ENCODE measurements around the gene FOXK1. TPM values are rescaled to one million over a fixed set of nuclear protein-coding genes. Genes with fewer than 3 reads are reported as not detected.

The FOXK1 gene
- total and polyA plus RNA-seq, 2 experiments from 2014 or later = 2.3 to 12.7 TPM

GRCh38 chr7:4650433-4651047 is 31.6 kb upstream of the FOXK1 start:
- no peak overlapping the region for H3K4me2 ChIP-seq
- peaks cover 67% of the 10 kb centered on the region for H3K9me3 Mint-ChIP-seq
- H3F3A ChIP-seq (replicated peaks; ENCODE audit: low read depth) = 0 out of 2 replicates have a peak, but pooled peaks cover 2% of the 10 kb centered on the region
- H2AFZ ChIP-seq = peak overlapping the region; percentile 96
- H3K4me1 Mint-ChIP-seq = peaks cover 3% of the 10 kb centered on the region; the same call in 2 of the 3 replicates
- H4K20me1 ChIP-seq (replicated peaks; ENCODE audit: insufficient read depth) = no peaks in the 10 kb centered on the region
- peaks cover 4% of the 10 kb centered on the region; the same call in 1 of the 3 replicates for H3K36me3 Mint-ChIP-seq (ENCODE audit: low read depth)
- H3K27me3 Mint-ChIP-seq (ENCODE audit: insufficient read depth, low read depth, poor library complexity) = peaks cover 16% of the 10 kb centered on the region
- no peak overlapping the region for H3K4me3 Mint-ChIP-seq
- no peak overlapping the region for H3K27ac ChIP-seq (ENCODE audit: low read depth)
- H3K9me2 ChIP-seq (ENCODE audit: insufficient read depth) = no peaks in the 10 kb centered on the region
- no peaks in the 10 kb centered on the region for H3K27me3 ChIP-seq (ENCODE audit: insufficient read depth)
- ATAC-seq (peak; percentile 97), DNase-seq (ENCODE audit: low spot score) (peak; percentile 72)
- no peaks in the 10 kb centered on the region for H3K36me3 ChIP-seq (ENCODE audit: insufficient read depth)
- no peak for TF ChIP-seq ZNF114 (CRISPR knock-in tag; IDR thresholded peaks at IDR 0.05)
- no peak for TF ChIP-seq EZH2phosphoT487 (IDR thresholded peaks at IDR 0.05; ENCODE audit: unreplicated experiment)
- no peak for TF ChIP-seq STAT1 (IDR thresholded peaks at IDR 0.05; ENCODE audit: unreplicated experiment)
- no peaks in the 10 kb centered on the region for H3K79me2 ChIP-seq (replicated peaks; ENCODE audit: insufficient read depth)
- H3K27ac Mint-ChIP-seq = no peak overlapping the region
- no peak overlapping the region for H3K4me3 ChIP-seq
- no peaks in the 10 kb centered on the region for H3K4me1 ChIP-seq (ENCODE audit: insufficient read depth)

GRCh38 chr7:4653771-4654170 is 28.3 kb upstream of the FOXK1 start:
- no peaks in the 10 kb centered on the region for H3K27me3 ChIP-seq (ENCODE audit: insufficient read depth)
- H3K27ac Mint-ChIP-seq = no peak overlapping the region
- DNase-seq (ENCODE audit: low spot score) = no peak
- no peak overlapping the region for H3K4me3 Mint-ChIP-seq
- peaks cover 16% of the 10 kb centered on the region for H3K27me3 Mint-ChIP-seq (ENCODE audit: insufficient read depth, low read depth, poor library complexity)
- H3K4me1 Mint-ChIP-seq = peaks cover 3% of the 10 kb centered on the region; the same call in 2 of the 3 replicates
- H2AFZ ChIP-seq = no peak overlapping the region
- no peak overlapping the region for H3K4me2 ChIP-seq
- ATAC-seq = no peak
- no peaks in the 10 kb centered on the region for H3K79me2 ChIP-seq (replicated peaks; ENCODE audit: insufficient read depth)
- H3K27ac ChIP-seq (ENCODE audit: low read depth) = no peak overlapping the region
- no peaks in the 10 kb centered on the region for H3K36me3 ChIP-seq (ENCODE audit: insufficient read depth)
- peaks cover 70% of the 10 kb centered on the region for H3K9me3 Mint-ChIP-seq
- 0 out of 2 replicates have a peak, but pooled peaks cover 2% of the 10 kb centered on the region for H3F3A ChIP-seq (replicated peaks; ENCODE audit: low read depth)
- TF ChIP-seq CREB1 (CRISPR knock-in tag; IDR thresholded peaks at IDR 0.05; ENCODE audit: low read depth) = no peak
- no peak for TF ChIP-seq EZH2 (IDR thresholded peaks at IDR 0.05; ENCODE audit: low read depth, unreplicated experiment)
- no peak for TF ChIP-seq CTCF (conservative IDR thresholded peaks at IDR 0.05; ENCODE audit: low read depth in 2 of 2)
- TF ChIP-seq REST (IDR thresholded peaks at IDR 0.05; ENCODE audit: unreplicated experiment) = no peak
- TF ChIP-seq JUNB (IDR thresholded peaks at IDR 0.05; ENCODE audit: unreplicated experiment) = no peak
- no peak for TF ChIP-seq NANOG (IDR thresholded peaks at IDR 0.05; ENCODE audit: borderline replicate concordance)
- peaks cover 16% of the 10 kb centered on the region for H3K36me3 Mint-ChIP-seq (ENCODE audit: low read depth)
- H3K4me1 ChIP-seq (ENCODE audit: insufficient read depth) = no peaks in the 10 kb centered on the region
- H3K4me3 ChIP-seq = no peak overlapping the region
- H4K20me1 ChIP-seq (replicated peaks; ENCODE audit: insufficient read depth) = no peaks in the 10 kb centered on the region
- H3K9me2 ChIP-seq (ENCODE audit: insufficient read depth) = no peaks in the 10 kb centered on the region
